ENCODE results near the gene CFAP57.

CFAP57 gene

GRCh38 chr1:43302721-43303470 is 130.8 kb downstream of the CFAP57 start:
- DNase-seq = no peak

GRCh38 chr1:43303471-43304313 is 131.6 kb downstream of the CFAP57 start:
- DNase-seq = no peak

Data from T-helper 2 cell (primary cell).